GM23338 (cell line): Measurements from ENCODE around the gene DEPDC5. TPM values are rescaled to one million over a fixed set of nuclear protein-coding genes. Genes with fewer than 3 reads are reported as not detected.
A peak's percentile ranks its signal among the peaks of the same experiment; 100 is the strongest.

Source experiments
- ATAC-seq: fragments of 200-7000 bp; cut with Tn5 transposase; 3 replicates; pipeline ENCODE4 v1.9.1; 2020
- DNase-seq: peaks from one replicate; pipeline ENCODE4 v3.0.0-alpha.2; 2015; ENCODE audit warnings: low spot score
- H2AFZ ChIP-seq: fragments of 200-600 bp; sonication (generic); 2 replicates; pipeline ENCODE4 v1.8.0; 2016; ENCODE audit warnings: antibody characterized with exemption, mild to moderate bottlenecking, moderate library complexity
- H3F3A ChIP-seq: fragments of 200-600 bp; sonication (generic); replicated peaks from 2 replicates; pipeline ENCODE4 v1.8.0; 2017; ENCODE audit warnings: antibody characterized with exemption, mixed run types, low read depth
- H3K27ac ChIP-seq: fragments of 200-600 bp; sonication (generic); 2 replicates; pipeline ENCODE4 v1.6.1; 2016; ENCODE audit warnings: low read depth
- H3K27me3 ChIP-seq: fragments of 200-600 bp; sonication (generic); 2 replicates; pipeline ENCODE4 v1.8.0; 2016; ENCODE audit warnings: mild to moderate bottlenecking, mixed run types, moderate library complexity; ENCODE audit not compliant: insufficient read depth
- H3K36me3 ChIP-seq: fragments of 200-600 bp; sonication (generic); 2 replicates; pipeline ENCODE4 v1.8.0; 2016; ENCODE audit warnings: mild to moderate bottlenecking; ENCODE audit not compliant: insufficient read depth
- H3K4me1 ChIP-seq: fragments of 200-600 bp; sonication (generic); 2 replicates; pipeline ENCODE4 v1.8.0; 2016; ENCODE audit warnings: mild to moderate bottlenecking, moderate library complexity; ENCODE audit not compliant: insufficient read depth
- H3K4me2 ChIP-seq: fragments of 200-600 bp; sonication (generic); 2 replicates; pipeline ENCODE4 v1.7.1; 2017; ENCODE audit warnings: mixed run types
- H3K4me3 ChIP-seq: fragments of 200-600 bp; sonication (generic); 2 replicates; pipeline ENCODE4 v1.6.1; 2016; ENCODE audit warnings: mixed run types
- H3K79me2 ChIP-seq: fragments of 200-600 bp; sonication (generic); replicated peaks from 2 replicates; pipeline ENCODE4 v1.8.0; 2017; ENCODE audit warnings: mild to moderate bottlenecking; ENCODE audit not compliant: insufficient read depth
- H3K9me2 ChIP-seq: fragments of 200-600 bp; sonication (generic); 2 replicates; pipeline ENCODE4 v1.8.0; 2017; ENCODE audit not compliant: insufficient read depth
- H4K20me1 ChIP-seq: fragments of 200-600 bp; sonication (generic); replicated peaks from 2 replicates; pipeline ENCODE4 v1.8.0; 2017; ENCODE audit warnings: mild to moderate bottlenecking; ENCODE audit not compliant: insufficient read depth
- H3K27ac Mint-ChIP-seq: 2 replicates; pipeline ENCODE4 v1.8.0; 2020; ENCODE audit warnings: inconsistent platforms, mild to moderate bottlenecking, moderate library complexity, mixed read lengths
- H3K27me3 Mint-ChIP-seq: 3 replicates; pipeline ENCODE4 v1.8.0; 2022; ENCODE audit warnings: low read depth, mild to moderate bottlenecking, moderate library complexity, mixed read lengths, inconsistent platforms; ENCODE audit not compliant: insufficient read depth, poor library complexity
- H3K36me3 Mint-ChIP-seq: 3 replicates; pipeline ENCODE4 v1.8.0; 2021; ENCODE audit warnings: low read depth, mild to moderate bottlenecking, inconsistent platforms, moderate library complexity, mixed read lengths
- H3K4me1 Mint-ChIP-seq: 3 replicates; pipeline ENCODE4 v1.8.0; 2020; ENCODE audit warnings: mild to moderate bottlenecking, inconsistent platforms, mixed read lengths
- H3K4me3 Mint-ChIP-seq: 3 replicates; pipeline ENCODE4 v1.8.0; 2021; ENCODE audit warnings: moderate library complexity, mild to moderate bottlenecking, inconsistent platforms, mixed read lengths
- H3K9me3 Mint-ChIP-seq: 3 replicates; pipeline ENCODE4 v1.8.0; 2020; ENCODE audit warnings: moderate library complexity, mild to moderate bottlenecking, inconsistent platforms, mixed read lengths
- CREB1 ChIP-seq: fragments of 250-450 bp; sonication (Bioruptor Pico); IDR thresholded peaks from 2 replicates; pipeline ENCODE4 v1.5.0; 2020; ENCODE audit warnings: low read depth, mild to moderate bottlenecking, moderate library complexity
- EZH2 ChIP-seq: fragments of 200-600 bp; sonication (generic); IDR thresholded peaks from one replicate; pipeline ENCODE4 v1.8.0; 2017; ENCODE audit warnings: antibody characterized with exemption, mild to moderate bottlenecking, low read depth; ENCODE audit not compliant: unreplicated experiment
- JUNB ChIP-seq: IDR thresholded peaks from one replicate; pipeline ENCODE4 v1.6.1; 2016; ENCODE audit warnings: antibody characterized with exemption; ENCODE audit not compliant: unreplicated experiment
- NANOG ChIP-seq: IDR thresholded peaks from 2 replicates; pipeline ENCODE4 v1.6.1; 2016; ENCODE audit warnings: antibody characterized with exemption, borderline replicate concordance
- POLR2AphosphoS5 ChIP-seq: IDR thresholded peaks from 2 replicates; pipeline ENCODE4 v1.6.1; 2016; ENCODE audit warnings: antibody characterized with exemption, low read depth
- REST ChIP-seq: IDR thresholded peaks from one replicate; pipeline ENCODE4 v1.6.1; 2018; ENCODE audit warnings: antibody characterized with exemption; ENCODE audit not compliant: unreplicated experiment
- STAT1 ChIP-seq: IDR thresholded peaks from one replicate; pipeline ENCODE4 v1.6.1; 2016; ENCODE audit warnings: antibody characterized with exemption; ENCODE audit not compliant: unreplicated experiment
- ZNF331 ChIP-seq: fragments of 250-450 bp; sonication (Bioruptor Pico); IDR thresholded peaks from 2 replicates; pipeline ENCODE4 v1.5.0; 2020; ENCODE audit warnings: low read depth, mild to moderate bottlenecking, moderate library complexity
- ZNF462 ChIP-seq: fragments of 250-450 bp; sonication (Bioruptor Pico); IDR thresholded peaks from 2 replicates; pipeline ENCODE4 v1.5.0; 2020; ENCODE audit warnings: mild to moderate bottlenecking, moderate library complexity
- polyA plus RNA-seq: library from polyadenylated mRNA; unstranded; fragments of >200 nt; fragmentation: Nextera tagmentation; extraction: Ambion mirVana; gene quantifications from 2 replicates; pipeline ENCODE4 v1.2.1, GENCODE V29; 2016
- total RNA-seq: library from RNA; depleted of rRNA; stranded (reverse); fragments of >200 nt; shearing (Covaris generic); gene quantifications from 2 replicates; pipeline ENCODE4 v1.2.3, GENCODE V29; 2014
- TF ChIP-seq, protein P1 (sequence below), 2 experiments: fragments of 200-600 bp in 1 of 2; sonication (generic) in 1 of 2; conservative IDR thresholded peaks; 2 replicates each; pipeline versions ENCODE4 v1.5.1 to v1.6.1; 2016 to 2017; ENCODE audit warnings: antibody characterized with exemption in 2 of 2, low read depth in 2 of 2, mild to moderate bottlenecking in 2 of 2, moderate library complexity in 1 of 2

Gene DEPDC5
- total and polyA plus RNA-seq, 2 experiments from 2014 or later, result 18.7 to 19.7 TPM

DNA sequence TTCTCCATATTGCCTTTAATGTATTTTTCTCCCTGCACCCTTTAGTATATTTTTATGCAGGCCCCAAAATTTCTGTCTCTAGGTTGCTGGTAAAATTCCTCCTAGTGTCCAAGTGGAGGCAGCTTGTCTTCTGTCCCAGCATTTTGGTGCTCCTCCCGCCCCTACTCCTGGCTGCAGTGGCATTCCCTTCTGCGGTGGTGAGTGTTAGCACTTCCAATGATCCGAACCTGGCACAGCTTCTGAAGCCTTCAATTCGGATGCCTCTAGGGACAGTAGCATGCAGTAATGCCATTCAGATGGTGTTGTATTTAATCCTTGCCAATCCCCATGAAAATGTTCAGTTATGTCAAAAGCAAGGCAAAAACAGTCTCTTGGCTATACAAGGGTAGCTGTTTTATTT, 196.4 kb downstream of the DEPDC5 start (continued):
- TF ChIP-seq REST (no peak), EZH2 (no peak), CREB1 (CRISPR knock-in tag) (no peak), JUNB (no peak)
- TF ChIP-seq, protein P1, sequence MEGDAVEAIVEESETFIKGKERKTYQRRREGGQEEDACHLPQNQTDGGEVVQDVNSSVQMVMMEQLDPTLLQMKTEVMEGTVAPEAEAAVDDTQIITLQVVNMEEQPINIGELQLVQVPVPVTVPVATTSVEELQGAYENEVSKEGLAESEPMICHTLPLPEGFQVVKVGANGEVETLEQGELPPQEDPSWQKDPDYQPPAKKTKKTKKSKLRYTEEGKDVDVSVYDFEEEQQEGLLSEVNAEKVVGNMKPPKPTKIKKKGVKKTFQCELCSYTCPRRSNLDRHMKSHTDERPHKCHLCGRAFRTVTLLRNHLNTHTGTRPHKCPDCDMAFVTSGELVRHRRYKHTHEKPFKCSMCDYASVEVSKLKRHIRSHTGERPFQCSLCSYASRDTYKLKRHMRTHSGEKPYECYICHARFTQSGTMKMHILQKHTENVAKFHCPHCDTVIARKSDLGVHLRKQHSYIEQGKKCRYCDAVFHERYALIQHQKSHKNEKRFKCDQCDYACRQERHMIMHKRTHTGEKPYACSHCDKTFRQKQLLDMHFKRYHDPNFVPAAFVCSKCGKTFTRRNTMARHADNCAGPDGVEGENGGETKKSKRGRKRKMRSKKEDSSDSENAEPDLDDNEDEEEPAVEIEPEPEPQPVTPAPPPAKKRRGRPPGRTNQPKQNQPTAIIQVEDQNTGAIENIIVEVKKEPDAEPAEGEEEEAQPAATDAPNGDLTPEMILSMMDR (conservative IDR thresholded peaks at IDR 0.05; ENCODE audit: low read depth in 2 of 2), result no peak

- Histone ChIP-seq H3F3A (peaks cover 4% of the 10 kb centered on the region; the same call in 1 of the 2 replicates), H3K27ac (peak overlapping the region; percentile 29; the same call in 1 of the 2 replicates), H4K20me1 (peaks cover 79% of the 10 kb centered on the region), H3K27me3 (no peaks in the 10 kb centered on the region), H3K4me3 (no peak overlapping the region), H3K36me3 (peaks cover 34% of the 10 kb centered on the region), H3K4me1 (peaks cover 27% of the 10 kb centered on the region), H3K4me2 (0 out of 2 replicates have a peak overlapping the region, but pooled peaks have one; percentile 28), H2AFZ (no peak overlapping the region), H3K79me2 (peaks cover 99% of the 10 kb centered on the region), H3K9me2 (no peaks in the 10 kb centered on the region)
- ATAC-seq, result peak; percentile 47
- no peaks in the 10 kb centered on the region for H3K27me3 Mint-ChIP-seq
- DNase-seq, result no peak
- no peak overlapping the region; the same call in 2 of the 3 replicates for H3K4me3 Mint-ChIP-seq
- H3K4me1 Mint-ChIP-seq, result peaks cover 44% of the 10 kb centered on the region
- no peaks in the 10 kb centered on the region for H3K9me3 Mint-ChIP-seq
- peaks cover 66% of the 10 kb centered on the region for H3K36me3 Mint-ChIP-seq
- H3K27ac Mint-ChIP-seq, result peak overlapping the region; percentile 1; the same call in 1 of the 2 replicates
- TF ChIP-seq NANOG (no peak), JUNB (no peak), ZNF462 (no peak), POLR2AphosphoS5 (no peak), CREB1 (CRISPR knock-in tag) (no peak), ZNF331 (CRISPR knock-in tag) (no peak), EZH2 (no peak), STAT1 (no peak)
These were observed 197.6 kb downstream of the DEPDC5 start for GRCh38 chr22:31951194-31952093.
